ENCODE data around the gene EGFLAM. TPM values are rescaled to one million over a fixed set of nuclear protein-coding genes. Genes with fewer than 3 reads are reported as not detected.

Gene EGFLAM
- total and polyA plus RNA-seq, 10 of the 15 experiments (the other 5 are each of a cell fraction or from before 2014, with no cell fraction given), result 0.37 TPM; not detected in 9

GRCh38 chr5:38347896-38348295 is 89.5 kb downstream of the EGFLAM start (continued):
- TF ChIP-seq, protein P1, sequence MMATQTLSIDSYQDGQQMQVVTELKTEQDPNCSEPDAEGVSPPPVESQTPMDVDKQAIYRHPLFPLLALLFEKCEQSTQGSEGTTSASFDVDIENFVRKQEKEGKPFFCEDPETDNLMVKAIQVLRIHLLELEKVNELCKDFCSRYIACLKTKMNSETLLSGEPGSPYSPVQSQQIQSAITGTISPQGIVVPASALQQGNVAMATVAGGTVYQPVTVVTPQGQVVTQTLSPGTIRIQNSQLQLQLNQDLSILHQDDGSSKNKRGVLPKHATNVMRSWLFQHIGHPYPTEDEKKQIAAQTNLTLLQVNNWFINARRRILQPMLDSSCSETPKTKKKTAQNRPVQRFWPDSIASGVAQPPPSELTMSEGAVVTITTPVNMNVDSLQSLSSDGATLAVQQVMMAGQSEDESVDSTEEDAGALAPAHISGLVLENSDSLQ (IDR thresholded peaks at IDR 0.05), result no peak

GRCh38 chr5:38360323-38361061 is 102.1 kb downstream of the EGFLAM start:
- no peak for TF ChIP-seq CHD2 (IDR thresholded peaks at IDR 0.05; ENCODE audit: borderline replicate concordance, low read depth, low read length)
- H3K4me2 ChIP-seq (ENCODE audit: control insufficient read depth, insufficient read depth), result no peak overlapping the region
- ChIA-PET CTCF (no interaction called here), RAD21 (ENCODE audit: unreplicated experiment) (no interaction called here), POLR2A (no interaction called here), SMC1A (ENCODE audit: uncharacterized antibody, unreplicated experiment) (no interaction called here)
- ATAC-seq, result no peak
- H4K20me1 ChIP-seq (ENCODE audit: control insufficient read depth, insufficient read depth), result no peaks in the 10 kb centered on the region
- H3K27ac ChIP-seq (ENCODE audit: control insufficient read depth, insufficient read depth), result no peak overlapping the region
- no peak for FAIRE-seq
- no peak overlapping the region for H2AFZ ChIP-seq (ENCODE audit: control insufficient read depth, low read depth, low read length)
- no peak overlapping the region for H3K9ac ChIP-seq (ENCODE audit: control insufficient read depth, insufficient read depth, low read length)
- no peaks in the 10 kb centered on the region for H3K9me3 ChIP-seq (replicated peaks; ENCODE audit: control insufficient read depth, insufficient read depth, low read length)
- H3K27me3 ChIP-seq (replicated peaks in 1 of 2; ENCODE audit: control insufficient read depth in 2 of 2, insufficient read depth in 2 of 2, low read length in 1 of 2), result peaks cover 0 to 1% of the 10 kb centered on the region in 2 experiments; a peak in 1 of 4 replicates
- intact Hi-C loops (cut with micrococcal nuclease; ENCODE audit: unreplicated experiment), result no loop called here
- 29% methylated on average over 10 of the region's 11 CpGs for WGBS (ENCODE audit: insufficient coverage, insufficient replicate concordance, low lambda C conversion rate, missing lambda C conversion rate)
- no TSS peak for BruUV-seq (replicated peaks)
- no peaks in the 10 kb centered on the region for H3K4me1 ChIP-seq (ENCODE audit: control insufficient read depth, insufficient read depth, low read length)
- H3K79me2 ChIP-seq (ENCODE audit: control insufficient read depth, insufficient read depth, low read length), result no peaks in the 10 kb centered on the region
- H3K36me3 ChIP-seq (ENCODE audit: control insufficient read depth in 2 of 2, insufficient read depth in 2 of 2, low read length in 1 of 2), result no peaks in the 10 kb centered on the region
- in situ Hi-C loops (cut with MboI), result no loop called here
- H3K4me3 ChIP-seq, result no peak overlapping the region
- DNase-seq (ENCODE audit: low read depth, low spot score), result no peak

DNA sequence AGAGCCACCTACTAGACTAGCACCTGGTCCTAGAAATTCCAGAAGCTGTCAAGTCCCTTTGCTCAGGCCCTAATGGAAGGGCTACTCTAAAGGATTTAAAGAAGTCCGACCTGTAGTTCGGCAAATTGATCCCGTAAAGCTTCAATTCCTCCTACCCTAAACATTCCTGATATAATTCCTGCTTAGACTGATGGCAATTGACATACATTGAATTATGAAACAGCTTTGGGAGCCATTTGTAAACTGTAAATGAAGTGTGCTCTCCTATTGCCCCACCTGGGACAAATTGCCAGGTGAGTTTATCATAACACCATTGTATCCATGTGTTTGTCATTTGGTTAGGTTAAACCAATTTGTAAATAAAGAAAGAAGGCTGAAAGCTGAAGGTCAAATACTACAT is 104.4 kb downstream of the EGFLAM start:
- ChIA-PET SMC1A (ENCODE audit: uncharacterized antibody, unreplicated experiment) (no interaction called here), RAD21 (ENCODE audit: unreplicated experiment) (no interaction called here), CTCF (interaction anchor here (1.0 kb wide), 1 partner anchor 20 kb away, joined by 5 read pairs; no protein-coding TSS in a partner anchor), POLR2A (no interaction called here)
- intact Hi-C loops (cut with micrococcal nuclease; ENCODE audit: unreplicated experiment), result no loop called here
- H3K4me1 ChIP-seq (ENCODE audit: control insufficient read depth, insufficient read depth, low read length), result no peaks in the 10 kb centered on the region
- no peak overlapping the region for H2AFZ ChIP-seq (ENCODE audit: control insufficient read depth, low read depth, low read length)
- no peaks in the 10 kb centered on the region for H3K36me3 ChIP-seq (ENCODE audit: control insufficient read depth in 2 of 2, insufficient read depth in 2 of 2, low read length in 1 of 2)
- no peak for FAIRE-seq
- BruUV-seq (replicated peaks), result no TSS peak
- H3K27me3 ChIP-seq (replicated peaks in 1 of 2; ENCODE audit: control insufficient read depth in 2 of 2, insufficient read depth in 2 of 2, low read length in 1 of 2), result peaks cover 0 to 1% of the 10 kb centered on the region in 2 experiments; a peak in 1 of 4 replicates
- no peaks in the 10 kb centered on the region for H3K9me3 ChIP-seq (replicated peaks; ENCODE audit: control insufficient read depth, insufficient read depth, low read length)
- H3K27ac ChIP-seq (ENCODE audit: control insufficient read depth, insufficient read depth), result no peak overlapping the region
- ATAC-seq, result no peak
- H3K9ac ChIP-seq (ENCODE audit: control insufficient read depth, insufficient read depth, low read length), result no peak overlapping the region
- no peaks in the 10 kb centered on the region for H4K20me1 ChIP-seq (ENCODE audit: control insufficient read depth, insufficient read depth)
- no peak overlapping the region for H3K4me2 ChIP-seq (ENCODE audit: control insufficient read depth, insufficient read depth)
- no peaks in the 10 kb centered on the region for H3K79me2 ChIP-seq (ENCODE audit: control insufficient read depth, insufficient read depth, low read length)
- no peak overlapping the region for H3K4me3 ChIP-seq
- in situ Hi-C loops (cut with MboI), result no loop called here
- 73% methylated on average over 3 of the region's 3 CpGs for WGBS (ENCODE audit: insufficient coverage, insufficient replicate concordance, low lambda C conversion rate, missing lambda C conversion rate)
- no peak for DNase-seq (ENCODE audit: low read depth, low spot score)
- TF ChIP-seq SRF (IDR thresholded peaks at IDR 0.05; ENCODE audit: low read depth in 2 of 2, low read length in 2 of 2) (no peak), NFXL1 (IDR thresholded peaks at IDR 0.05; ENCODE audit: borderline replicate concordance) (no peak), SREBF2 (IDR thresholded peaks at IDR 0.05; ENCODE audit: low read length) (no peak), RUNX3 (IDR thresholded peaks at IDR 0.05; ENCODE audit: low read length) (no peak)
- TF ChIP-seq, protein P2, sequence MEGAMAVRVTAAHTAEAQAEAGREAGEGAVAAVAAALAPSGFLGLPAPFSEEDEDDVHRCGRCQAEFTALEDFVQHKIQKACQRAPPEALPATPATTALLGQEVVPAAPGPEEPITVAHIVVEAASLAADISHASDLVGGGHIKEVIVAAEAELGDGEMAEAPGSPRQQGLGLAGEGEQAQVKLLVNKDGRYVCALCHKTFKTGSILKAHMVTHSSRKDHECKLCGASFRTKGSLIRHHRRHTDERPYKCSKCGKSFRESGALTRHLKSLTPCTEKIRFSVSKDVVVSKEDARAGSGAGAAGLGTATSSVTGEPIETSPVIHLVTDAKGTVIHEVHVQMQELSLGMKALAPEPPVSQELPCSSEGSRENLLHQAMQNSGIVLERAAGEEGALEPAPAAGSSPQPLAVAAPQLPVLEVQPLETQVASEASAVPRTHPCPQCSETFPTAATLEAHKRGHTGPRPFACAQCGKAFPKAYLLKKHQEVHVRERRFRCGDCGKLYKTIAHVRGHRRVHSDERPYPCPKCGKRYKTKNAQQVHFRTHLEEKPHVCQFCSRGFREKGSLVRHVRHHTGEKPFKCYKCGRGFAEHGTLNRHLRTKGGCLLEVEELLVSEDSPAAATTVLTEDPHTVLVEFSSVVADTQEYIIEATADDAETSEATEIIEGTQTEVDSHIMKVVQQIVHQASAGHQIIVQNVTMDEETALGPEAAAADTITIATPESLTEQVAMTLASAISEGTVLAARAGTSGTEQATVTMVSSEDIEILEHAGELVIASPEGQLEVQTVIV (IDR thresholded peaks at IDR 0.05; ENCODE audit: borderline replicate concordance, partially characterized antibody), result no peak
- TF ChIP-seq, protein P3, sequence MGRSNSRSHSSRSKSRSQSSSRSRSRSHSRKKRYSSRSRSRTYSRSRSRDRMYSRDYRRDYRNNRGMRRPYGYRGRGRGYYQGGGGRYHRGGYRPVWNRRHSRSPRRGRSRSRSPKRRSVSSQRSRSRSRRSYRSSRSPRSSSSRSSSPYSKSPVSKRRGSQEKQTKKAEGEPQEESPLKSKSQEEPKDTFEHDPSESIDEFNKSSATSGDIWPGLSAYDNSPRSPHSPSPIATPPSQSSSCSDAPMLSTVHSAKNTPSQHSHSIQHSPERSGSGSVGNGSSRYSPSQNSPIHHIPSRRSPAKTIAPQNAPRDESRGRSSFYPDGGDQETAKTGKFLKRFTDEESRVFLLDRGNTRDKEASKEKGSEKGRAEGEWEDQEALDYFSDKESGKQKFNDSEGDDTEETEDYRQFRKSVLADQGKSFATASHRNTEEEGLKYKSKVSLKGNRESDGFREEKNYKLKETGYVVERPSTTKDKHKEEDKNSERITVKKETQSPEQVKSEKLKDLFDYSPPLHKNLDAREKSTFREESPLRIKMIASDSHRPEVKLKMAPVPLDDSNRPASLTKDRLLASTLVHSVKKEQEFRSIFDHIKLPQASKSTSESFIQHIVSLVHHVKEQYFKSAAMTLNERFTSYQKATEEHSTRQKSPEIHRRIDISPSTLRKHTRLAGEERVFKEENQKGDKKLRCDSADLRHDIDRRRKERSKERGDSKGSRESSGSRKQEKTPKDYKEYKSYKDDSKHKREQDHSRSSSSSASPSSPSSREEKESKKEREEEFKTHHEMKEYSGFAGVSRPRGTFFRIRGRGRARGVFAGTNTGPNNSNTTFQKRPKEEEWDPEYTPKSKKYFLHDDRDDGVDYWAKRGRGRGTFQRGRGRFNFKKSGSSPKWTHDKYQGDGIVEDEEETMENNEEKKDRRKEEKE (IDR thresholded peaks at IDR 0.05), result no peak

Data from GM12878 (cell line).